Panc1 (cell line): ENCODE measurements around the gene MND1. TPM values are rescaled to one million over a fixed set of nuclear protein-coding genes. Genes with fewer than 3 reads are reported as not detected.

Experiments used
- ATAC-seq: fragments of 200-7000 bp; cut with Tn5 transposase; 2 replicates; pipeline ENCODE4 v1.9.1; 2020; ENCODE audit warnings: mild to moderate bottlenecking, moderate library complexity
- BruUV-seq: library from RNA; stranded (reverse); fragments of 400-500 nt; replicated peaks from 2 replicates; lab custom pipeline; 2021; lab: Mats Ljungman, UMichigan
- CTCF ChIA-PET: fragments of 300-600 bp; sonication (Branson Sonifier 250); formaldehyde crosslinking; loops from one replicate; lab custom pipeline; 2022; ENCODE audit warnings: antibody characterized with exemption; lab: Charles Lee
- POLR2A ChIA-PET: fragments of 300-600 bp; sonication (Branson Sonifier 250); formaldehyde crosslinking; loops from one replicate; lab custom pipeline; 2022; ENCODE audit warnings: antibody characterized with exemption; lab: Charles Lee
- DNase-seq: peaks from one replicate; pipeline ENCODE4 v3.0.0-alpha.2; 2010; ENCODE audit warnings: low read depth, low spot score
- H3K27ac ChIP-seq: 2 replicates; pipeline ENCODE4 v1.5.1; 2011; ENCODE audit warnings: mild to moderate bottlenecking, low read length, inconsistent platforms
- H3K27me3 ChIP-seq: fragments of 200-500 bp; sonication (Bioruptor generic); 2 replicates; pipeline ENCODE4 v1.6.0; 2014; ENCODE audit warnings: low read length, inconsistent platforms; ENCODE audit not compliant: control insufficient read depth, insufficient read depth
- H3K36me3 ChIP-seq: fragments of 200-500 bp; sonication (Bioruptor generic); 2 replicates; pipeline ENCODE4 v1.5.1; 2014; ENCODE audit warnings: inconsistent platforms, mild to moderate bottlenecking, low read length, moderate library complexity; ENCODE audit not compliant: control insufficient read depth, insufficient read depth
- H3K4me1 ChIP-seq: 2 replicates; pipeline ENCODE4 v1.5.1; 2011; ENCODE audit warnings: inconsistent platforms, mild to moderate bottlenecking, low read length, moderate library complexity; ENCODE audit not compliant: control insufficient read depth, insufficient read depth
- H3K4me3 ChIP-seq, 2 experiments: 2 replicates each; pipeline ENCODE4 v1.5.1; 2011 to 2012; ENCODE audit warnings: low read depth in 2 of 2, low read length in 2 of 2, mild to moderate bottlenecking in 2 of 2, inconsistent platforms in 1 of 2, moderate library complexity in 1 of 2
- H3K9me3 ChIP-seq: fragments of 200-500 bp; sonication (Bioruptor generic); 2 replicates; pipeline ENCODE4 v1.5.1; 2014; ENCODE audit warnings: low read depth, mild to moderate bottlenecking, inconsistent platforms, low read length, moderate library complexity; ENCODE audit not compliant: control insufficient read depth, insufficient read depth
- CTCF ChIP-seq: fragments of 450-650 bp; IDR thresholded peaks from 2 replicates; pipeline ENCODE4 v1.5.1; 2017; ENCODE audit warnings: mild to moderate bottlenecking
- POLR2AphosphoS5 ChIP-seq: IDR thresholded peaks from 2 replicates; pipeline ENCODE4 v1.6.1; 2012; ENCODE audit warnings: mild to moderate bottlenecking, low read depth, low read length, moderate library complexity
- REST ChIP-seq, 2 experiments: IDR thresholded peaks; 2 replicates each; pipeline ENCODE4 v1.6.1; 2011 to 2012; ENCODE audit warnings: low read depth in 2 of 2, control low read depth in 1 of 2, low read length in 1 of 2, mild to moderate bottlenecking in 1 of 2, moderate library complexity in 1 of 2; ENCODE audit not compliant: insufficient read depth in 1 of 2
- SIN3A ChIP-seq: IDR thresholded peaks from 2 replicates; pipeline ENCODE4 v1.6.1; 2012; ENCODE audit warnings: low read depth, mild to moderate bottlenecking, low read length, moderate library complexity, borderline replicate concordance; ENCODE audit not compliant: insufficient read depth
- TCF7L2 ChIP-seq: IDR thresholded peaks from 2 replicates; pipeline ENCODE4 v1.6.1; 2011; ENCODE audit warnings: mild to moderate bottlenecking, low read depth, low read length, inconsistent platforms
- in situ Hi-C: cut with HindIII; loops from 2 replicates; pipeline ENCODE4 v1.10.0; 2016; ENCODE audit warnings: low sequenced_read_pairs, low pct_unique_long_range_greater_than_20kb
- intact Hi-C: fragments of 100-400 bp; cut with micrococcal nuclease; formaldehyde crosslinking; loops from one replicate; pipeline ENCODE4 v1.10.0; 2022; ENCODE audit not compliant: unreplicated experiment
- total RNA-seq: library from RNA; stranded (reverse); gene quantifications from one replicate; pipeline ENCODE4 v1.2.1, GENCODE V29; 2021; ENCODE audit not compliant: unreplicated experiment

Gene MND1
- total RNA-seq, 1 experiment from 2014 or later = 9.4 TPM

- CTCF ChIA-PET = no interaction called here
- DNase-seq = no peak
- in situ Hi-C loops = no loop called here
- no peaks in the 10 kb centered on the region for H3K27me3 ChIP-seq
- no peaks in the 10 kb centered on the region for H3K9me3 ChIP-seq
- BruUV-seq = no TSS peak
- no peak overlapping the region for H3K4me3 ChIP-seq
- intact Hi-C loops = loop anchor here (5.0 to 10.0 kb wide), 2 partner anchors 301 to 403 kb away; no protein-coding TSS in a partner anchor
- POLR2A ChIA-PET = no interaction called here
- no peaks in the 10 kb centered on the region; the same call in none of the 2 replicates for H3K36me3 ChIP-seq
- H3K4me1 ChIP-seq = peaks cover 8% of the 10 kb centered on the region
- no peak overlapping the region for H3K27ac ChIP-seq
- TF ChIP-seq TCF7L2 (no peak), POLR2AphosphoS5 (no peak), REST (IDR thresholded peaks at IDR 0.05; ENCODE audit: insufficient read depth in 1 of 2, low read depth in 2 of 2, low read length in 1 of 2) (no peak), CTCF (no peak), SIN3A (no peak)
- ATAC-seq = no peak
Measured at GRCh38 chr4:153341575-153342090, 2.9 kb upstream of the MND1 start.

GRCh38 chr4:153342751-153343552 is 1.5 kb upstream of the MND1 start:
- Histone ChIP-seq H3K4me3 (no peak overlapping the region), H3K27me3 (no peaks in the 10 kb centered on the region), H3K4me1 (peaks cover 18% of the 10 kb centered on the region), H3K9me3 (no peaks in the 10 kb centered on the region), H3K36me3 (no peaks in the 10 kb centered on the region; the same call in 1 of the 2 replicates), H3K27ac (no peak overlapping the region)
- in situ Hi-C loops (no loop called here), intact Hi-C loops (loop anchor here (5.0 to 10.0 kb wide), 2 partner anchors 299 to 402 kb away; no protein-coding TSS in a partner anchor)
- TF ChIP-seq REST (IDR thresholded peaks at IDR 0.05; ENCODE audit: insufficient read depth in 1 of 2, low read depth in 2 of 2, low read length in 1 of 2) (no peak), CTCF (no peak)
- ChIA-PET CTCF (no interaction called here), POLR2A (no interaction called here)
- ATAC-seq (no peak), DNase-seq (no peak)
- no TSS peak for BruUV-seq
